Measurements from ENCODE around the gene CCDC144A.
"Not testable (repeated sequence)": the region's sequence is repeated elsewhere in the genome, so short reads cannot be mapped to it uniquely, and the experiment has no call there.

- TF ChIP-seq, protein P1, sequence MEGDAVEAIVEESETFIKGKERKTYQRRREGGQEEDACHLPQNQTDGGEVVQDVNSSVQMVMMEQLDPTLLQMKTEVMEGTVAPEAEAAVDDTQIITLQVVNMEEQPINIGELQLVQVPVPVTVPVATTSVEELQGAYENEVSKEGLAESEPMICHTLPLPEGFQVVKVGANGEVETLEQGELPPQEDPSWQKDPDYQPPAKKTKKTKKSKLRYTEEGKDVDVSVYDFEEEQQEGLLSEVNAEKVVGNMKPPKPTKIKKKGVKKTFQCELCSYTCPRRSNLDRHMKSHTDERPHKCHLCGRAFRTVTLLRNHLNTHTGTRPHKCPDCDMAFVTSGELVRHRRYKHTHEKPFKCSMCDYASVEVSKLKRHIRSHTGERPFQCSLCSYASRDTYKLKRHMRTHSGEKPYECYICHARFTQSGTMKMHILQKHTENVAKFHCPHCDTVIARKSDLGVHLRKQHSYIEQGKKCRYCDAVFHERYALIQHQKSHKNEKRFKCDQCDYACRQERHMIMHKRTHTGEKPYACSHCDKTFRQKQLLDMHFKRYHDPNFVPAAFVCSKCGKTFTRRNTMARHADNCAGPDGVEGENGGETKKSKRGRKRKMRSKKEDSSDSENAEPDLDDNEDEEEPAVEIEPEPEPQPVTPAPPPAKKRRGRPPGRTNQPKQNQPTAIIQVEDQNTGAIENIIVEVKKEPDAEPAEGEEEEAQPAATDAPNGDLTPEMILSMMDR (IDR thresholded peaks at IDR 0.05 in 2 of 3, conservative IDR thresholded peaks at IDR 0.05 in 1 of 3; ENCODE audit: borderline replicate concordance in 1 of 3, insufficient read depth in 1 of 3, low read depth in 2 of 3, low read length in 2 of 3) = peak; percentile 35 to 43 (median 37); a peak in 5 of 6 replicates
- not testable (repeated sequence) for TF ChIP-seq EZH2phosphoT487 (IDR thresholded peaks at IDR 0.05; ENCODE audit: borderline replicate concordance); YY1 (IDR thresholded peaks at IDR 0.05; ENCODE audit: extremely low read depth, insufficient replicate concordance, low read depth, low read length); EZH2 (IDR thresholded peaks at IDR 0.05); CEBPB (IDR thresholded peaks at IDR 0.05; ENCODE audit: low read depth); REST (IDR thresholded peaks at IDR 0.05; ENCODE audit: low read depth); FOSL1 (IDR thresholded peaks at IDR 0.05; ENCODE audit: low read depth); EGR1 (IDR thresholded peaks at IDR 0.05; ENCODE audit: low read depth); ATF3 (IDR thresholded peaks at IDR 0.05); MAX (IDR thresholded peaks at IDR 0.05); POLR2A (IDR thresholded peaks at IDR 0.05; ENCODE audit: borderline replicate concordance, extremely low read depth, insufficient read depth, insufficient read length); POLR2AphosphoS5 (IDR thresholded peaks at IDR 0.05; ENCODE audit: low read depth, low read length)
- TF ChIP-seq, protein P2, sequence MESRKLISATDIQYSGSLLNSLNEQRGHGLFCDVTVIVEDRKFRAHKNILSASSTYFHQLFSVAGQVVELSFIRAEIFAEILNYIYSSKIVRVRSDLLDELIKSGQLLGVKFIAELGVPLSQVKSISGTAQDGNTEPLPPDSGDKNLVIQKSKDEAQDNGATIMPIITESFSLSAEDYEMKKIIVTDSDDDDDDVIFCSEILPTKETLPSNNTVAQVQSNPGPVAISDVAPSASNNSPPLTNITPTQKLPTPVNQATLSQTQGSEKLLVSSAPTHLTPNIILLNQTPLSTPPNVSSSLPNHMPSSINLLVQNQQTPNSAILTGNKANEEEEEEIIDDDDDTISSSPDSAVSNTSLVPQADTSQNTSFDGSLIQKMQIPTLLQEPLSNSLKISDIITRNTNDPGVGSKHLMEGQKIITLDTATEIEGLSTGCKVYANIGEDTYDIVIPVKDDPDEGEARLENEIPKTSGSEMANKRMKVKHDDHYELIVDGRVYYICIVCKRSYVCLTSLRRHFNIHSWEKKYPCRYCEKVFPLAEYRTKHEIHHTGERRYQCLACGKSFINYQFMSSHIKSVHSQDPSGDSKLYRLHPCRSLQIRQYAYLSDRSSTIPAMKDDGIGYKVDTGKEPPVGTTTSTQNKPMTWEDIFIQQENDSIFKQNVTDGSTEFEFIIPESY (IDR thresholded peaks at IDR 0.05; ENCODE audit: extremely low read depth, insufficient replicate concordance, low read length) = not testable (repeated sequence)
- TF ChIP-seq RAD21 (IDR thresholded peaks at IDR 0.05; ENCODE audit: low read depth) = peak; percentile 54
These were observed 61.3 kb downstream of the CCDC144A start for GRCh38 chr17:16751224-16751923.

All from HCT116 (cell line).